22Rv1 (cell line): ENCODE measurements around the gene SEPSECS.

Source experiments
- ZFX ChIP-seq: fragments of 450-650 bp; IDR thresholded peaks from 2 replicates; pipeline ENCODE4 v1.6.1; 2017; ENCODE audit warnings: antibody characterized with exemption, borderline replicate concordance
- TF ChIP-seq, protein P1 (sequence below): fragments of 450-650 bp; IDR thresholded peaks from 2 replicates; pipeline ENCODE4 v1.5.1; 2017; ENCODE audit warnings: mild to moderate bottlenecking

GRCh38 chr4:25146076-25146475, 14.2 kb downstream of the SEPSECS start:
- TF ChIP-seq, protein P1, sequence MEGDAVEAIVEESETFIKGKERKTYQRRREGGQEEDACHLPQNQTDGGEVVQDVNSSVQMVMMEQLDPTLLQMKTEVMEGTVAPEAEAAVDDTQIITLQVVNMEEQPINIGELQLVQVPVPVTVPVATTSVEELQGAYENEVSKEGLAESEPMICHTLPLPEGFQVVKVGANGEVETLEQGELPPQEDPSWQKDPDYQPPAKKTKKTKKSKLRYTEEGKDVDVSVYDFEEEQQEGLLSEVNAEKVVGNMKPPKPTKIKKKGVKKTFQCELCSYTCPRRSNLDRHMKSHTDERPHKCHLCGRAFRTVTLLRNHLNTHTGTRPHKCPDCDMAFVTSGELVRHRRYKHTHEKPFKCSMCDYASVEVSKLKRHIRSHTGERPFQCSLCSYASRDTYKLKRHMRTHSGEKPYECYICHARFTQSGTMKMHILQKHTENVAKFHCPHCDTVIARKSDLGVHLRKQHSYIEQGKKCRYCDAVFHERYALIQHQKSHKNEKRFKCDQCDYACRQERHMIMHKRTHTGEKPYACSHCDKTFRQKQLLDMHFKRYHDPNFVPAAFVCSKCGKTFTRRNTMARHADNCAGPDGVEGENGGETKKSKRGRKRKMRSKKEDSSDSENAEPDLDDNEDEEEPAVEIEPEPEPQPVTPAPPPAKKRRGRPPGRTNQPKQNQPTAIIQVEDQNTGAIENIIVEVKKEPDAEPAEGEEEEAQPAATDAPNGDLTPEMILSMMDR = no peak
- TF ChIP-seq ZFX = no peak
